ENCODE results near the gene VAV3. TPM values are rescaled to one million over a fixed set of nuclear protein-coding genes. Genes with fewer than 3 reads are reported as not detected.

VAV3 gene
- total RNA-seq, 1 experiment from 2014 or later = 10.0 TPM

DNA sequence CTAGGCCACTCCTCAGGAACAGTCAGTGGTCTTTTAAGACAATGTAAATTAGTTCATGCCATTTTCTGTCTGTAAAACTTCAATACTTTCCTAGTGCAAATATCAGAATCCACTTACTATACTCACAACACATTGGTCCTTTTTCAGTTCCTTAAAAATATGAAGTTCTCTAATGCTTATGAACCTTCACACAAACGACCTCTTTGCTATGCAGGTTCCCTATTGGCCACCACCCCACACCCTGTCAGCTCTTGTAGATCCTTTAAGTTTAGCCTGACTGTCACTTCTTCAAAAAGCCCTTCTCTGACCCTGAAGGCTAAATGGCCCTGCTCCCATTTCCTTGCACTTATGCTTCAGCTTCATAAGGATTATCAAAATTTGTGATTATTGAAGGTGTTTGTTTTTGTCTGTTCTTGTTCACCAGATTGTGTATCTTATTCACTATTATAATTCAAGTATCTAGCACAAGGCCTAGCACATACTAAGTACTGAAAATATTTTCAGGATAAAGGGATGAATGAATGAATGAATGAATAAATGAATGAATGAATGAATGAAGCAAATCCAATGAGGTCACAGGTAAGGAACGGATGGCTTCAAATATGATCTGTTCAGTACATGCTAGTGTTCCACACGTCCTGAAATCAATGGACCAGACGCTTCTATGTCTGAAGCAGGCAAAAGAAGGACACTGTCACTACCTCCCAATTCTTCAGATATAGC is 373.9 kb downstream of the VAV3 start (continued):
- TF ChIP-seq, protein P1, sequence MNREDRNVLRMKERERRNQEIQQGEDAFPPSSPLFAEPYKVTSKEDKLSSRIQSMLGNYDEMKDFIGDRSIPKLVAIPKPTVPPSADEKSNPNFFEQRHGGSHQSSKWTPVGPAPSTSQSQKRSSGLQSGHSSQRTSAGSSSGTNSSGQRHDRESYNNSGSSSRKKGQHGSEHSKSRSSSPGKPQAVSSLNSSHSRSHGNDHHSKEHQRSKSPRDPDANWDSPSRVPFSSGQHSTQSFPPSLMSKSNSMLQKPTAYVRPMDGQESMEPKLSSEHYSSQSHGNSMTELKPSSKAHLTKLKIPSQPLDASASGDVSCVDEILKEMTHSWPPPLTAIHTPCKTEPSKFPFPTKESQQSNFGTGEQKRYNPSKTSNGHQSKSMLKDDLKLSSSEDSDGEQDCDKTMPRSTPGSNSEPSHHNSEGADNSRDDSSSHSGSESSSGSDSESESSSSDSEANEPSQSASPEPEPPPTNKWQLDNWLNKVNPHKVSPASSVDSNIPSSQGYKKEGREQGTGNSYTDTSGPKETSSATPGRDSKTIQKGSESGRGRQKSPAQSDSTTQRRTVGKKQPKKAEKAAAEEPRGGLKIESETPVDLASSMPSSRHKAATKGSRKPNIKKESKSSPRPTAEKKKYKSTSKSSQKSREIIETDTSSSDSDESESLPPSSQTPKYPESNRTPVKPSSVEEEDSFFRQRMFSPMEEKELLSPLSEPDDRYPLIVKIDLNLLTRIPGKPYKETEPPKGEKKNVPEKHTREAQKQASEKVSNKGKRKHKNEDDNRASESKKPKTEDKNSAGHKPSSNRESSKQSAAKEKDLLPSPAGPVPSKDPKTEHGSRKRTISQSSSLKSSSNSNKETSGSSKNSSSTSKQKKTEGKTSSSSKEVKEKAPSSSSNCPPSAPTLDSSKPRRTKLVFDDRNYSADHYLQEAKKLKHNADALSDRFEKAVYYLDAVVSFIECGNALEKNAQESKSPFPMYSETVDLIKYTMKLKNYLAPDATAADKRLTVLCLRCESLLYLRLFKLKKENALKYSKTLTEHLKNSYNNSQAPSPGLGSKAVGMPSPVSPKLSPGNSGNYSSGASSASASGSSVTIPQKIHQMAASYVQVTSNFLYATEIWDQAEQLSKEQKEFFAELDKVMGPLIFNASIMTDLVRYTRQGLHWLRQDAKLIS (CRISPR knock-in tag; IDR thresholded peaks at IDR 0.05; ENCODE audit: borderline replicate concordance) = no peak
- TF ChIP-seq GABPB1 (CRISPR knock-in tag; IDR thresholded peaks at IDR 0.05) (no peak), ATF1 (CRISPR knock-in tag; IDR thresholded peaks at IDR 0.05) (no peak)
- TF ChIP-seq, protein P2, sequence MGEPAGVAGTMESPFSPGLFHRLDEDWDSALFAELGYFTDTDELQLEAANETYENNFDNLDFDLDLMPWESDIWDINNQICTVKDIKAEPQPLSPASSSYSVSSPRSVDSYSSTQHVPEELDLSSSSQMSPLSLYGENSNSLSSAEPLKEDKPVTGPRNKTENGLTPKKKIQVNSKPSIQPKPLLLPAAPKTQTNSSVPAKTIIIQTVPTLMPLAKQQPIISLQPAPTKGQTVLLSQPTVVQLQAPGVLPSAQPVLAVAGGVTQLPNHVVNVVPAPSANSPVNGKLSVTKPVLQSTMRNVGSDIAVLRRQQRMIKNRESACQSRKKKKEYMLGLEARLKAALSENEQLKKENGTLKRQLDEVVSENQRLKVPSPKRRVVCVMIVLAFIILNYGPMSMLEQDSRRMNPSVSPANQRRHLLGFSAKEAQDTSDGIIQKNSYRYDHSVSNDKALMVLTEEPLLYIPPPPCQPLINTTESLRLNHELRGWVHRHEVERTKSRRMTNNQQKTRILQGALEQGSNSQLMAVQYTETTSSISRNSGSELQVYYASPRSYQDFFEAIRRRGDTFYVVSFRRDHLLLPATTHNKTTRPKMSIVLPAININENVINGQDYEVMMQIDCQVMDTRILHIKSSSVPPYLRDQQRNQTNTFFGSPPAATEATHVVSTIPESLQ (CRISPR knock-in tag; IDR thresholded peaks at IDR 0.05) = no peak
- TF ChIP-seq, protein P3, sequence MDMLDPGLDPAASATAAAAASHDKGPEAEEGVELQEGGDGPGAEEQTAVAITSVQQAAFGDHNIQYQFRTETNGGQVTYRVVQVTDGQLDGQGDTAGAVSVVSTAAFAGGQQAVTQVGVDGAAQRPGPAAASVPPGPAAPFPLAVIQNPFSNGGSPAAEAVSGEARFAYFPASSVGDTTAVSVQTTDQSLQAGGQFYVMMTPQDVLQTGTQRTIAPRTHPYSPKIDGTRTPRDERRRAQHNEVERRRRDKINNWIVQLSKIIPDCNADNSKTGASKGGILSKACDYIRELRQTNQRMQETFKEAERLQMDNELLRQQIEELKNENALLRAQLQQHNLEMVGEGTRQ (CRISPR knock-in tag; IDR thresholded peaks at IDR 0.05) = no peak

DNA sequence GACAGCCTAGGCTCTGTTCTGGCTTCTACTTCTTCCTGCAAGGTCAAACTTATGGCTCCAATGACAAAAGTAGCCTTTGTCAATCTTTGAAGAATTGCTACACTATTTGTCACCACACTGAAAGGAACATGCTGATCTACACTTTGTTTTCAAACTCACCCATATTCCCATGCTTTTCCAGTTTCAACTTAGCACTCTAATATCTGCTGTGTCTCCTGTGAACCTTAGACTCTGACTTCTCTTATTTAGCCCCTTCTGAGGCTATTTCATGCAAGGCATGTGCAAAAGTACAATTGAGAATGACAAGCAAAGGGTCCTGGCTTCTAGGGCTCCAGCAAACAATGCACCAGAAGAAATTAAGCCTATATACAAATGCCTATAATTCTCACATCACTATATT is 374.9 kb downstream of the VAV3 start:
- TF ChIP-seq, protein P4, sequence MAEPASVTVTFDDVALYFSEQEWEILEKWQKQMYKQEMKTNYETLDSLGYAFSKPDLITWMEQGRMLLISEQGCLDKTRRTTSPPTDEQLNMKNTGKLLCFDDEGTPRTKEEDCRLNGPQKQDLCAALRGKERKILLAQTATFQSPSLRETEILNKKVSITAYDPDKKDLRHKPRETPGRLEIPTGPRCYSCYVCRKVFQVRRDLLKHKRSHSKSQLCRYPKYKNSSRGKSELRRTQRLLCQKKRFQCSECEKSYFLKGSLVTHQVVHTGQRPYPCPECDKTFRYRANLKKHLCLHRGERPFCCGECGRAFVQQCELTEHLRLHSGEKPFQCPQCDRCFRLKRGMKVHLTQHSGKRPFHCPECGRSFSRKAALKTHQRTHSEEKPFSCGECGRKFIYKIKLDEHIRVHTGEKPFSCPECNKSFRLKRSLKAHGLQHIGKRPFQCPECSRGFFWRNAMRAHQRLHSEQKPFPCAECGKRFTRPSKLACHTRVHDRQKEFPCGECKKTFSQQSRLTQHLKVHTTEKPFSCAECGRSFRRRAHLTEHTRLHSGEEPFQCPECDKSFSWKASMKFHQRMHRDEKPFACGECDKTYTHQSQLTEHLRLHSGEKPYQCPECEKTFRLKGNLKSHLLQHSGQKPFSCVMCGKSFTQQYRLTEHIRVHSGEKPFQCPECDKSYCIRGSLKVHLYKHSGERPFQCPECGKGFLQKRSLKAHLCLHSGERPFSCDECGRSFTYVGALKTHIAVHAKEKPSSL (CRISPR knock-in tag; conservative IDR thresholded peaks at IDR 0.05) = no peak
- ChIA-PET CTCF (no interaction called here), POLR2A (no interaction called here)
- Mint-ChIP-seq H3K4me3 (no peak overlapping the region), H3K36me3 (no peaks in the 10 kb centered on the region), H3K27ac (no peak overlapping the region), H3K4me1 (no peaks in the 10 kb centered on the region), H3K9me3 (no peaks in the 10 kb centered on the region), H3K27me3 (ENCODE audit: low read depth) (no peaks in the 10 kb centered on the region)
- no peak for ATAC-seq
- no peak for DNase-seq (ENCODE audit: low spot score)

DNA sequence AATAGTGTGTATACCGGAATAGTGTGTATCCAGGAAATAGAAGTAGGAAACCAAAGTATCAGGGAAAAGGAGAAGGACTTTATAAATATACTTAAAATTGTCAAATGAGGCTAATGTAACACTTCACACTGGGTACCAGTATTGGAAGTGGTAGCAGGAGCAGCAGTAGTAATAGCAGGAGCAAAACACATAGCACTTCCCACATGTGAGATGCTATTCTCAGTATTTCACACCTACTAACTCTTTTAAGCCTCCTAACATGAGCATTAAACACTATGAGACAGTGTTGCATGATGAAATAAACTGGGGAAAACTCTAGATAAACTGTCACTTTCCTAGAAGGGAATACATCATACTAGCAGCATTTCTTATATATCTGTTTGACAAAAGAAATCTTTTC is 376.7 kb downstream of the VAV3 start:
- H3K4me3 Mint-ChIP-seq = no peak overlapping the region
- no peaks in the 10 kb centered on the region for H3K4me1 Mint-ChIP-seq
- H3K27ac Mint-ChIP-seq = no peak overlapping the region
- DNase-seq (ENCODE audit: low spot score) = no peak
- no peaks in the 10 kb centered on the region for H3K36me3 Mint-ChIP-seq
- ATAC-seq = no peak
- POLR2A ChIA-PET = no interaction called here
- CTCF ChIA-PET = no interaction called here
- H3K9me3 Mint-ChIP-seq = no peaks in the 10 kb centered on the region
- no peaks in the 10 kb centered on the region for H3K27me3 Mint-ChIP-seq (ENCODE audit: low read depth)
- TF ChIP-seq, protein P5, sequence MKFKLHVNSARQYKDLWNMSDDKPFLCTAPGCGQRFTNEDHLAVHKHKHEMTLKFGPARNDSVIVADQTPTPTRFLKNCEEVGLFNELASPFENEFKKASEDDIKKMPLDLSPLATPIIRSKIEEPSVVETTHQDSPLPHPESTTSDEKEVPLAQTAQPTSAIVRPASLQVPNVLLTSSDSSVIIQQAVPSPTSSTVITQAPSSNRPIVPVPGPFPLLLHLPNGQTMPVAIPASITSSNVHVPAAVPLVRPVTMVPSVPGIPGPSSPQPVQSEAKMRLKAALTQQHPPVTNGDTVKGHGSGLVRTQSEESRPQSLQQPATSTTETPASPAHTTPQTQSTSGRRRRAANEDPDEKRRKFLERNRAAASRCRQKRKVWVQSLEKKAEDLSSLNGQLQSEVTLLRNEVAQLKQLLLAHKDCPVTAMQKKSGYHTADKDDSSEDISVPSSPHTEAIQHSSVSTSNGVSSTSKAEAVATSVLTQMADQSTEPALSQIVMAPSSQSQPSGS (CRISPR knock-in tag; IDR thresholded peaks at IDR 0.05; ENCODE audit: borderline replicate concordance, low read depth) = no peak
- TF ChIP-seq NFATC4 (CRISPR knock-in tag; IDR thresholded peaks at IDR 0.05) (no peak), TEAD1 (CRISPR knock-in tag; IDR thresholded peaks at IDR 0.05) (no peak), NFE2L1 (CRISPR knock-in tag; IDR thresholded peaks at IDR 0.05) (no peak), ETV6 (CRISPR knock-in tag; IDR thresholded peaks at IDR 0.05) (no peak), NR2C2 (CRISPR knock-in tag; IDR thresholded peaks at IDR 0.05) (no peak)
- TF ChIP-seq, protein P6, sequence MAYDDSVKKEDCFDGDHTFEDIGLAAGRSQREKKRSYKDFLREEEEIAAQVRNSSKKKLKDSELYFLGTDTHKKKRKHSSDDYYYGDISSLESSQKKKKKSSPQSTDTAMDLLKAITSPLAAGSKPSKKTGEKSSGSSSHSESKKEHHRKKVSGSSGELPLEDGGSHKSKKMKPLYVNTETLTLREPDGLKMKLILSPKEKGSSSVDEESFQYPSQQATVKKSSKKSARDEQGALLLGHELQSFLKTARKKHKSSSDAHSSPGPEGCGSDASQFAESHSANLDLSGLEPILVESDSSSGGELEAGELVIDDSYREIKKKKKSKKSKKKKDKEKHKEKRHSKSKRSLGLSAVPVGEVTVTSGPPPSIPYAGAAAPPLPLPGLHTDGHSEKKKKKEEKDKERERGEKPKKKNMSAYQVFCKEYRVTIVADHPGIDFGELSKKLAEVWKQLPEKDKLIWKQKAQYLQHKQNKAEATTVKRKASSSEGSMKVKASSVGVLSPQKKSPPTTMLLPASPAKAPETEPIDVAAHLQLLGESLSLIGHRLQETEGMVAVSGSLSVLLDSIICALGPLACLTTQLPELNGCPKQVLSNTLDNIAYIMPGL (CRISPR knock-in tag; IDR thresholded peaks at IDR 0.05) = no peak
- TF ChIP-seq, protein P7, sequence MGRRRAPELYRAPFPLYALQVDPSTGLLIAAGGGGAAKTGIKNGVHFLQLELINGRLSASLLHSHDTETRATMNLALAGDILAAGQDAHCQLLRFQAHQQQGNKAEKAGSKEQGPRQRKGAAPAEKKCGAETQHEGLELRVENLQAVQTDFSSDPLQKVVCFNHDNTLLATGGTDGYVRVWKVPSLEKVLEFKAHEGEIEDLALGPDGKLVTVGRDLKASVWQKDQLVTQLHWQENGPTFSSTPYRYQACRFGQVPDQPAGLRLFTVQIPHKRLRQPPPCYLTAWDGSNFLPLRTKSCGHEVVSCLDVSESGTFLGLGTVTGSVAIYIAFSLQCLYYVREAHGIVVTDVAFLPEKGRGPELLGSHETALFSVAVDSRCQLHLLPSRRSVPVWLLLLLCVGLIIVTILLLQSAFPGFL (CRISPR knock-in tag; IDR thresholded peaks at IDR 0.05; ENCODE audit: borderline replicate concordance) = no peak
- TF ChIP-seq, protein P8, sequence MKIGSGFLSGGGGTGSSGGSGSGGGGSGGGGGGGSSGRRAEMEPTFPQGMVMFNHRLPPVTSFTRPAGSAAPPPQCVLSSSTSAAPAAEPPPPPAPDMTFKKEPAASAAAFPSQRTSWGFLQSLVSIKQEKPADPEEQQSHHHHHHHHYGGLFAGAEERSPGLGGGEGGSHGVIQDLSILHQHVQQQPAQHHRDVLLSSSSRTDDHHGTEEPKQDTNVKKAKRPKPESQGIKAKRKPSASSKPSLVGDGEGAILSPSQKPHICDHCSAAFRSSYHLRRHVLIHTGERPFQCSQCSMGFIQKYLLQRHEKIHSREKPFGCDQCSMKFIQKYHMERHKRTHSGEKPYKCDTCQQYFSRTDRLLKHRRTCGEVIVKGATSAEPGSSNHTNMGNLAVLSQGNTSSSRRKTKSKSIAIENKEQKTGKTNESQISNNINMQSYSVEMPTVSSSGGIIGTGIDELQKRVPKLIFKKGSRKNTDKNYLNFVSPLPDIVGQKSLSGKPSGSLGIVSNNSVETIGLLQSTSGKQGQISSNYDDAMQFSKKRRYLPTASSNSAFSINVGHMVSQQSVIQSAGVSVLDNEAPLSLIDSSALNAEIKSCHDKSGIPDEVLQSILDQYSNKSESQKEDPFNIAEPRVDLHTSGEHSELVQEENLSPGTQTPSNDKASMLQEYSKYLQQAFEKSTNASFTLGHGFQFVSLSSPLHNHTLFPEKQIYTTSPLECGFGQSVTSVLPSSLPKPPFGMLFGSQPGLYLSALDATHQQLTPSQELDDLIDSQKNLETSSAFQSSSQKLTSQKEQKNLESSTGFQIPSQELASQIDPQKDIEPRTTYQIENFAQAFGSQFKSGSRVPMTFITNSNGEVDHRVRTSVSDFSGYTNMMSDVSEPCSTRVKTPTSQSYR (CRISPR knock-in tag; IDR thresholded peaks at IDR 0.05) = no peak

All from WTC11 (cell line).